Small intestine (tissue), 16 donors: ENCODE data around the gene LZTS3. TPM values are rescaled to one million over a fixed set of nuclear protein-coding genes. Genes with fewer than 3 reads are reported as not detected.
"Not testable (repeated sequence)": the region's sequence is repeated elsewhere in the genome, so short reads cannot be mapped to it uniquely, and the experiment has no call there.

Experiments used
- DNase-seq, 2 donors: peaks; one replicate each; pipeline versions ENCODE4 v3.0.0 to v3.0.0-alpha.2; 2013
- FAIRE-seq: peaks from 2 replicates; lab custom pipeline; 2012; peaks lifted over from hg19 to GRCh38; lab: Jason Lieb, UNC
- H3K27ac ChIP-seq, 3 donors: one replicate each; pipeline ENCODE4 v1.5.1; 2013; ENCODE audit warnings: low read length in 2 of 3, mild to moderate bottlenecking in 2 of 3, control low read depth in 1 of 3, inconsistent platforms in 1 of 3, low read depth in 1 of 3, moderate library complexity in 1 of 3
- H3K27me3 ChIP-seq, 3 donors: one replicate each; pipeline ENCODE4 v1.6.1; 2013; ENCODE audit warnings: low read length in 3 of 3, inconsistent platforms in 1 of 3; ENCODE audit not compliant: control insufficient read depth in 3 of 3, insufficient read depth in 3 of 3
- H3K36me3 ChIP-seq, 3 donors: one replicate each; pipeline ENCODE4 v1.6.1; 2013; ENCODE audit warnings: low read length in 3 of 3, inconsistent platforms in 1 of 3, low read depth in 1 of 3, mild to moderate bottlenecking in 1 of 3, moderate library complexity in 1 of 3; ENCODE audit not compliant: control insufficient read depth in 3 of 3, insufficient read depth in 2 of 3
- H3K4me1 ChIP-seq, 3 donors: one replicate each; pipeline ENCODE4 v1.6.1; 2013; ENCODE audit warnings: low read length in 2 of 3, inconsistent platforms in 1 of 3, low read depth in 1 of 3, mild to moderate bottlenecking in 1 of 3, moderate library complexity in 1 of 3; ENCODE audit not compliant: control insufficient read depth in 3 of 3, insufficient read depth in 2 of 3
- H3K4me3 ChIP-seq, 3 donors: one replicate each; pipeline ENCODE4 v1.5.1; 2013; ENCODE audit warnings: low read length in 3 of 3, control low read depth in 1 of 3, inconsistent platforms in 1 of 3, low read depth in 1 of 3, mild to moderate bottlenecking in 1 of 3, moderate library complexity in 1 of 3
- H3K9me3 ChIP-seq, 2 donors: one replicate each; pipeline ENCODE4 v1.6.1; 2013; ENCODE audit warnings: low read depth in 1 of 2, low read length in 1 of 2; ENCODE audit not compliant: control insufficient read depth in 2 of 2, insufficient read depth in 1 of 2
- WGBS, 3 donors: extraction: QIAGEN DNeasy Blood & Tissue Kit; methylation state at CpG; one replicate each; pipeline ENCODE4 v1.1.7; 2013; 5-methylcytosine and 5-hydroxymethylcytosine counted together
- long read RNA-seq, 10 donors: transcript quantifications; one replicate each; lab custom pipeline, GENCODE V29; 2026
- polyA plus RNA-seq, 4 donors: library from polyadenylated mRNA; stranded (reverse) in 3 of 4; unstranded in 1 of 4; fragments of 200-250 nt in 3 of 4; fragments of 120-200 nt in 1 of 4; gene quantifications; one replicate each; pipeline versions ENCODE4 v1.2.1 to v1.2.3, GENCODE V29; 2013
- donor health status: healthy with polysubstance abuse.
- donor health status: control.
- donor health status: control.
- donor health status: Bipolar disorder and iron deficiency.
- donor health status: healthy.

LZTS3 gene
- polyA plus RNA-seq, result 10 to 100 TPM in 2 of 4 donors, 1 to 10 TPM in 2; 7.3 to 19.9 (median 13.1) TPM
- long read RNA-seq, donor 1, full-length matches to known transcripts, result 1 of 1 reads
- long read RNA-seq, donor 1, partial matches to known transcripts, result 0 of 1 reads
- long read RNA-seq, donor 1, other reads (novel, unspliced or antisense), result 0 of 1 reads
- long read RNA-seq, donor 2, result 0 reads
- long read RNA-seq, donor 3, result 0 reads
- long read RNA-seq, donor 4, result 0 reads
- long read RNA-seq, donor 5, result 0 reads
- long read RNA-seq, donor 6, full-length matches to known transcripts, result 1 of 1 reads
- long read RNA-seq, donor 6, partial matches to known transcripts, result 0 of 1 reads
- long read RNA-seq, donor 6, other reads (novel, unspliced or antisense), result 0 of 1 reads
- long read RNA-seq, donor 7, full-length matches to known transcripts, result 1 of 1 reads
- long read RNA-seq, donor 7, partial matches to known transcripts, result 0 of 1 reads
- long read RNA-seq, donor 7, other reads (novel, unspliced or antisense), result 0 of 1 reads
- long read RNA-seq, donor 8, result 0 reads
- long read RNA-seq, donor 9, full-length matches to known transcripts, result 1 of 1 reads
- long read RNA-seq, donor 9, partial matches to known transcripts, result 0 of 1 reads
- long read RNA-seq, donor 9, other reads (novel, unspliced or antisense), result 0 of 1 reads
- long read RNA-seq, donor 10, result 0 reads

DNA sequence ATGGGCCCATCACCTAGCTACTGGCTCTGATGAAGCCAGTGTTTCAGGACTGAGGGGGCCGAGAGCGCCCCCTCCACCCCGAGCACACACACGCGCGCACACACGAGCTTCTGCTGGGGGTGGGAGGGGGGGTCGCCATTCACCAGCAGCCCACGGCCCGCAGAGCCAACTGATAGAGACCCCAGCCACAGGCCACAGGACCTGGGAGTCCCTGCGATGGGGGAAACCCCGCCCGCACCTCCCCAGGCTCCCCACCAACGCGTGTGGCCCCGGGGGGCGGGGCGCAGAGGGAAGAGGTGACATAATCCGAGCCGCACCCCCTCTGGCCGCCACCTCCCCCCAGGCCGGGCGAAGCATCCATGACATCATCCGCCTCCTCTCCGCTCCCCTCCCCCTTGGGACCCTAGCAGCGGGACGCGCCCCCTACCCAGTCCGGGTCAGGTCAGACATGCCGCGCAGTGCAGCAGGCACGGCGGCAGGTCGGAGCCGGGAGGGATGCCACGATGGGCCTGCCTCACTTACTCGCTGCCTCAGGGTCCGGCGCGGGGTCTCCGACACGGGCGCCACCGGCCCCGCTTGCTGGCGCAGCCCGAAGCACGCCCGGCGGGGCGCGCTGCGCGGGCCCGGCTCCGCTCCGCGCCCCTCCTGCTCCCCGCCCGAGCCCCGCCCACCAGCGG lies at the start of gene LZTS3:
LZTS3 (minus strand) TSS at position 617 of the 677 bp plus-strand sequence. CDS start 6,386 bp downstream, outside the sequence.
- H3K4me1 ChIP-seq, result peaks cover 0 to 22% (median 0%) of the 10 kb centered on the region in 3 donors
- no peak for FAIRE-seq

DNA sequence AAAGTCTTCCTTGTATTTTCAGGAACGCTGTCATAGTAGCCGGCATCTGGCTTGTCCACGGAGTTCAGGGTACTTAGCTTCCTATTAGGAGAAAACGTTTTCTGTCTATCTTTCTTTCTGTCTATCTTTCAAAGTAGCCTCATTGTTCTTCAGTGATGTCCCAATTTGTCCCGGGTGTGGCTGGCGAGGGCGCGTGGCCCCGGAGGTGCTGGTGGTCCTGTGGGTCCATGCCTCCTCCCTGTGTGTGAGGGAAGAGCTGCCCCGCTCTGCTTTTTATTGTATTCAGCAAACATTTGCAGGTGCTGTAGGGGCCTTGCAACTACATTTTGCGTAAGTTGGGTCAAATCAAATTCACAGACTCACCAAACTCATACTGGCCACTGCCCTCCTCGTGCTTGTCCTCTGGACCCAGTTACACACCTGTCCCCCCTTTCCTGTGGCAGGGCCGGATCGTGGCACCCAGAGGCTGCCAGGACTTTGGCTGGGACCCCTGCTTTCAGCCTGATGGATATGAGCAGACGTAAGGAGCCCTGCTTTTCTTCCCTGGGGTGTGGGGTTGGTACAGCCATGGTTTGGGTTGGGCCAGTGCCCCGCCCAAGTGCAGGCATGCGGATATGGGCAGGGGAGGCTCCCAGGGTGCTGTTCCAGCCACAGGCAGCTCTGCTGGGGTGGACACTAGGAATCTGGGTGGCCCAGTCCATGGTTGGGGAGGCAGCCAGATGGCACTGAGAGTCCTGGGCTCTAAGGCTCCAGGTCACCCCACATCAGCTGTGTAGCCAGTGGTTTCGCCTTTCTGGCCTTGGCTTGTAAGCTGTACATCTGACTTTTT lies 48.3 kb upstream of the LZTS3 start:
- Histone ChIP-seq H3K4me3 (no peak overlapping the region), H3K27me3 (no peaks in the 10 kb centered on the region), H3K4me1 (peaks cover 0 to 3% (median 0%) of the 10 kb centered on the region in 3 donors), H3K27ac (no peak overlapping the region), H3K36me3 (peaks cover 0 to 74% (median 6%) of the 10 kb centered on the region in 3 donors), H3K9me3 (no peaks in the 10 kb centered on the region)
- DNase-seq (peak in 1 of 2 donors; percentile 44), FAIRE-seq (no peak)
- WGBS, 3 donors, result 80 to 89% (median 87%) methylated on average over 18 of the region's 18 CpGs

More for the DNA sequence above, at the start of gene LZTS3:
- Histone ChIP-seq H3K36me3 (peaks cover 0 to 4% (median 0%) of the 10 kb centered on the region in 3 donors), H3K27ac (peak within 1 kb of the TSS; percentile 77 to 96 (median 88)), H3K9me3 (no peaks in the 10 kb centered on the region), H3K27me3 (peaks cover 0 to 14% (median 2%) of the 10 kb centered on the region in 3 donors), H3K4me3 (peak within 1 kb of the TSS; percentile 75 to 99 (median 79))
- DNase-seq, result peak; percentile 47 to 85
- WGBS, 3 donors, result 0 to 1% (median 1%) methylated on average over 22 to 62 of the region's 62 CpGs

DNA sequence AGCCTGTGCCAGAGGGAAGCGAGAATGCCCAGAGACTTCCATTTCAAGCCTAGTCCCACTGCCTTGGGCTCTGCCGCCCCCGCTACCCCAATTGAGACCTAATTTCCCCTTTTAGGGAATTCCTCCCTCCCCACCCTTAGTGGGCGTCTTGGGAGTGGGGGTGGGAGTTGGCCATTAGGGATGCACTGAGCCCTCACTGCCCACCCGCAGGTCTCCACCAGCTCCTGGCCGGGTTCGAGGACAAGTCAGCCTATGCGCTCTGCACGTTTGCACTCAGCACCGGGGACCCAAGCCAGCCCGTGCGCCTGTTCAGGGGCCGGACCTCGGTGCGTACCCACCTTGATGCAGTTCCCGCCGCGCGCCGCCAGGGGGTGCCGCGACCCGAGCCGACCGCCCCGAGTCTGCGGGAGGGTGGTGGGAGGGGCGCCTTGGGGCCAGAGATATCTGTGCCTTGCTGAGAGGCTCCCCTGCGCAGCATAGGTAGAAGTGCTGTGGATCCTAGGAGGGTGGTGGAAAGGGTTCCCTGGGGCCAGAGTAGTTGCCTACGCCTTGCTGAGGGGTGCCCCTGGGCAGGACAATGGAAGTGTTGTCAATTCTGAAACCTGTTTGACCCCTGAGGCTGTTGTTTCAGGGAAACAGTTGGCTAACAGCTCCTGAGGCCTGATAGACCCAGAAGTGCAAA lies 45.1 kb upstream of the LZTS3 start:
- no peak overlapping the region for H3K4me3 ChIP-seq
- DNase-seq (peak; percentile 54 to 74), FAIRE-seq (no peak)
- peaks cover 0 to 3% (median 0%) of the 10 kb centered on the region in 3 donors for H3K4me1 ChIP-seq
- H3K9me3 ChIP-seq, result no peaks in the 10 kb centered on the region
- H3K27ac ChIP-seq, result no peak overlapping the region
- no peaks in the 10 kb centered on the region for H3K27me3 ChIP-seq
- H3K36me3 ChIP-seq, result peaks cover 0 to 82% (median 6%) of the 10 kb centered on the region in 3 donors
- WGBS, 3 donors, result 16 to 21% (median 20%) methylated on average over 30 of the region's 30 CpGs

DNA sequence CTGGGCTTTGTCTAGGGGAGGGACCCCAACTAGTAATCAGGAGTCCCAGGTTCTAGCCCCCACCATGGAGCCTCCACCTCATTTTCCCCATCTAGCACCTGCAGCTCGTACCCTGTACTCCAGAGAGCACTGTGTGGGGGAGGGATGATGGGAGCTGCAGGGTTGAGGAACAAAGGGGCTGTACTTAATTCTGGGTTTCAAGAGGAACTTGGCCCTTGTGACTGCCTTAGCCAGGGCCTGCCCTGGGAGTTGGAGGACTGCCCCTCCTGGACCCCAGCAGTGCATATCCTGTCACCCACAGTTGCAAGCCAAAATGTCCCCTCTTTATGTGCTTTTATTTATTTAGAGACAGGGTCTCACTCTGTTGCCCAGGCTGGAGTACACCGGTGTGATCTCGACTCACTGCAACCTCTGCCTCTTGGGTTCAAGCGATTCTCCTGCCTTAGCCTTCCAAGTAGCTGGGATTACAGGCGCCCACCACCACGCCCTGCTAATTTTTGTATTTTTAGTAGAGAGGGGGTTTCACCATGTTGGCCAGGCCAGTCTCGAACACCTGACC lies 42.1 kb upstream of the LZTS3 start:
- not testable (repeated sequence) for FAIRE-seq

DNA sequence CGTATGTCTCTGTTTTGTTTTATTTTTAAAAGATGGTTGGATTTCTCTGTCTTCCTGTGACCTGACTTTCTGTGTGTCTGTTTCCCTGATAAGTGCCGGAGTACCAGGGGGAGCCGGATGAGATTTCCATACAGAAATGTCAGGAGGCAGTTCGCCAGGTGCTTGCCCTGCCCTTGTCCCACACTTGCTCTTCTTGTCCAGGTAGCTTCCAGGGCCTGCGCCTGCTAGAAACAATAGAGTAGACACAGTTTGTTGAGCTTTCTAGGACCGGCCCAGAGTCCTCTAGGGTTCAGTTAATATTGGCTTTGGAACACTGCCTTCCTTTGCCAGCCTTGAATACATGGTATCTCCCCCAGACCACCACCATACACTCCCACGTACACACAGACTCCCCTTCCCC lies 39.9 kb upstream of the LZTS3 start:
- FAIRE-seq (no peak), DNase-seq (no peak)
- Histone ChIP-seq H3K9me3 (no peaks in the 10 kb centered on the region), H3K27me3 (no peaks in the 10 kb centered on the region), H3K27ac (no peak overlapping the region), H3K4me1 (peaks cover 0 to 12% (median 0%) of the 10 kb centered on the region in 3 donors), H3K36me3 (peaks cover 0 to 43% (median 6%) of the 10 kb centered on the region in 3 donors), H3K4me3 (no peak overlapping the region)
- WGBS, 3 donors, result 94 to 100% (median 97%) methylated on average over 7 of the region's 7 CpGs

More for the DNA sequence above, 42.1 kb upstream of the LZTS3 start:
- 86 to 96% (median 94%) methylated on average over 7 of the region's 7 CpGs for WGBS, 3 donors
- H3K36me3 ChIP-seq, result peaks cover 0 to 57% (median 6%) of the 10 kb centered on the region in 3 donors
- H3K4me1 ChIP-seq, H3K27ac ChIP-seq, H3K27me3 ChIP-seq, H3K4me3 ChIP-seq, DNase-seq, H3K9me3 ChIP-seq: not testable (repeated sequence)

DNA sequence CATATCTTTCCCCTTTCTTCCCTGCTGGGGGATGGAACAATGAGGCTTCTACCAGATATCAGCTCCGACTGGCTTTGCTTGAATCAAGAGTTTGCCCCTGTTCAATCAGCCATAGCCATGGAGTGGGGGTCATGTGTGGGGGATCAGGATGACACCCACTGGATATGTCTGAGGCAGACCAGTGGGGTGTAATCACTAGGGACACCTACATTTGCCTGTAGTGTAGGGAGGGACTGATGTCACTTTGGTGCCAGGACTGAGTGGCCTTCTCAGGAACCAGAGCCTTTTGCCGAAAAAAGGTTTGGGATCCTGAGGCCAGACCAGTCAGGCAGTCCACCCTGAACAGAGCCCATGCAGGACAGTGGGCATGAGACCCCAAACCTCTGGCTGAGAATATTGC lies 37.0 kb upstream of the LZTS3 start:
- Histone ChIP-seq H3K9me3 (no peaks in the 10 kb centered on the region), H3K36me3 (peaks cover 0 to 23% (median 6%) of the 10 kb centered on the region in 3 donors), H3K27me3 (no peaks in the 10 kb centered on the region), H3K4me1 (peaks cover 0 to 13% (median 0%) of the 10 kb centered on the region in 3 donors), H3K27ac (no peak overlapping the region), H3K4me3 (peak overlapping the region; percentile 74 to 97 (median 79))
- DNase-seq, result no peak
- FAIRE-seq, result no peak
- WGBS, 3 donors, result 51 to 77% (median 69%) methylated on average over 2 of the region's 2 CpGs

DNA sequence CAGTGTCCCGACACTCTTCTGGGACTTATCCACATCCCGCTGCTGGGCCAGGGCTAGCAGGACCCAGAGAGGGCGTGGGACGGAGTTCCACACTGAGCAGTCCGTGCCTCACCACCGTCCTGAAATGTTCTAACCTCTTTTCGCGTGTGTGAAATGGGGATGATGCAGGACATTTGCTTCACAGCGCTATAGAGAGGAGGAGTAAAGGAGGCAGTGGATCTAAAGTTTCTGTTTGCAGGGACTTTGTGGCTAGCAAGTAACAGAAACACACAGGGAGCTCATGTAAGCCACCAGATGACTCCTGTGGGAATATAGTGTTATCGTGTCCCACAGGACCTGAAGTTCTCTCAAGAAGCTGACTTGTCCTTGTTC lies 36.6 kb upstream of the LZTS3 start:
- Histone ChIP-seq H3K9me3 (no peaks in the 10 kb centered on the region), H3K4me1 (peaks cover 0 to 13% (median 0%) of the 10 kb centered on the region in 3 donors), H3K4me3 (peak overlapping the region; percentile 74 to 97 (median 79)), H3K36me3 (peaks cover 0 to 19% (median 3%) of the 10 kb centered on the region in 3 donors), H3K27ac (peak overlapping the region in 1 of 3 donors; percentile 90), H3K27me3 (no peaks in the 10 kb centered on the region)
- 0 to 2% (median 1%) methylated on average over 10 of the region's 10 CpGs for WGBS, 3 donors
- peak in 1 of 2 donors; percentile 15 for DNase-seq
- no peak for FAIRE-seq
